ENCODE data around the gene CLCN3. TPM values are rescaled to one million over a fixed set of nuclear protein-coding genes. Genes with fewer than 3 reads are reported as not detected.

The CLCN3 gene
- total and polyA plus RNA-seq, 8 donors: 9.1 to 41.4 (median 30.8) TPM

- Histone ChIP-seq H3K27me3 (no peaks in the 10 kb centered on the region), H3K9me3 (no peaks in the 10 kb centered on the region), H3K4me1 (peaks cover 9 to 33% (median 15%) of the 10 kb centered on the region in 3 donors), H3K4me3 (no peak overlapping the region), H3K27ac (peak overlapping the region in 2 of 4 donors; percentile 24 to 33), H3K36me3 (no peaks in the 10 kb centered on the region)
- FAIRE-seq (no peak), ATAC-seq (peak in 3 of 4 donors; percentile 14 to 51 (median 24)), DNase-seq (no peak)
- intact Hi-C loops (cut with DNase I): no loop called here
- TF ChIP-seq CTCF (IDR thresholded peaks at IDR 0.05): no peak
Observed at GRCh38 chr4:169640261-169640870, 20.0 kb downstream of the CLCN3 start.

- no peak for FAIRE-seq
Observed at GRCh38 chr4:169644802-169645201, 24.4 kb downstream of the CLCN3 start.

GRCh38 chr4:169645627-169646026 lies 25.2 kb downstream of the CLCN3 start:
- no peak for DNase-seq
- FAIRE-seq: no peak
- 24 to 30% methylated on average over 1 of the region's 1 CpG for WGBS, 2 donors
- ATAC-seq: no peak
- no peak overlapping the region for H3K4me3 ChIP-seq
- no peak for TF ChIP-seq CTCF (IDR thresholded peaks at IDR 0.05)
- no peaks in the 10 kb centered on the region for H3K9me3 ChIP-seq
- intact Hi-C loops (cut with DNase I): no loop called here
- no peaks in the 10 kb centered on the region for H3K36me3 ChIP-seq
- H3K27me3 ChIP-seq: no peaks in the 10 kb centered on the region
- H3K4me1 ChIP-seq: peaks cover 11 to 23% (median 13%) of the 10 kb centered on the region in 3 donors
- no peak overlapping the region for H3K27ac ChIP-seq

More at GRCh38 chr4:169644802-169645201, 24.4 kb downstream of the CLCN3 start:
- TF ChIP-seq CTCF (IDR thresholded peaks at IDR 0.05): no peak
- intact Hi-C loops (cut with DNase I): no loop called here
- DNase-seq (no peak), ATAC-seq (no peak)
- no peak overlapping the region for H3K4me3 ChIP-seq
- H3K4me1 ChIP-seq: peaks cover 12 to 25% (median 16%) of the 10 kb centered on the region in 3 donors
- 93 to 94% methylated on average over 7 of the region's 7 CpGs for WGBS, 2 donors
- no peaks in the 10 kb centered on the region for H3K9me3 ChIP-seq
- H3K27ac ChIP-seq: no peak overlapping the region
- H3K36me3 ChIP-seq: no peaks in the 10 kb centered on the region
- H3K27me3 ChIP-seq: no peaks in the 10 kb centered on the region

- ATAC-seq (peak; percentile 70 to 84 (median 82)), DNase-seq (peak in 4 of 6 donors; percentile 36 to 67 (median 44)), FAIRE-seq (no peak)
- TF ChIP-seq CTCF (IDR thresholded peaks at IDR 0.05): no peak
- Histone ChIP-seq H3K4me1 (peaks cover 23 to 43% (median 31%) of the 10 kb centered on the region in 3 donors), H3K4me3 (no peak overlapping the region), H3K27ac (peak overlapping the region; percentile 22 to 86 (median 66)), H3K36me3 (no peaks in the 10 kb centered on the region), H3K9me3 (no peaks in the 10 kb centered on the region), H3K27me3 (no peaks in the 10 kb centered on the region)
- 27 to 31% methylated on average over 7 of the region's 7 CpGs for whole genome bisulfite sequencing, 2 donors
- intact Hi-C loops (cut with DNase I): no loop called here
Observed at GRCh38 chr4:169649545-169650226, 29.3 kb downstream of the CLCN3 start.
